VCaP (cell line): ENCODE measurements around the gene RNF144A.
A peak's percentile ranks its signal among the peaks of the same experiment; 100 is the strongest.

Experiments used
- H3K27ac ChIP-seq: fragments of 450-650 bp; 2 replicates; pipeline ENCODE4 v1.5.1; 2017
- TF ChIP-seq, protein P1 (sequence below): fragments of 450-650 bp; conservative IDR thresholded peaks from 2 replicates; pipeline ENCODE4 v1.5.1; 2017; ENCODE audit warnings: mild to moderate bottlenecking, moderate library complexity

The RNF144A gene

DNA sequence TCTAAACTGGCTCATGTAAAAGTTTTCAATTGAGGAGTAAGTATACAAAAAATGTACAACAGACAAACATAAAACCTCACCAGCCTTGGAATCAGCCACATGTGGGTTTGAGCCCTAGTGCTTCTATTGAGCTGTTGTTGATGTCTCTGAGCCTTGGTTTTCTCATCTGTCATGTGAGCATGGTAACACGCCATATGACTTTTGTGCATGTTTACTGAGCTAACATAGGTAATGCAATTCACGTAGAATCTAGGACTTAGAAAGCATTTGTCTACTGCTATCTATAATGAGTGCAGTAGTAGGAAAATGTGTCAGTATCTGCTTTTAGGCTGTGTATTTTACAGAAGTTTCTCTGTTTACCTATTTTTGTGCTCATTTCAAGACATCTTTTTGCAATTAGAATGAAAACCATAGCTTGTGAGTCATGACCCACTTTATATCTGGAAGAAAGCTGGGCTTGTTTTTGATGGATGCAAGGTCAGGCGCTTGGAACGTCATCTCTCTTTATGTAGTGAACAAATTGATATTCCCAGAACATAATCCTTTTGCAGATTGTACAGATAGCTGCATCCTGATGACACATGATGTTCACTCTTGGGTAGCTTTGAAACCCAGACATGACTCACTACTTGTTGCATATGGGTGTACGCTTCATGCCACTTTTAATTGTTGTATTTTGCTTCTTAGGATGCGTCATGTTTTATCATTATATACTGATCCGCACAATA, 94.3 kb downstream of the RNF144A start:
- TF ChIP-seq, protein P1, sequence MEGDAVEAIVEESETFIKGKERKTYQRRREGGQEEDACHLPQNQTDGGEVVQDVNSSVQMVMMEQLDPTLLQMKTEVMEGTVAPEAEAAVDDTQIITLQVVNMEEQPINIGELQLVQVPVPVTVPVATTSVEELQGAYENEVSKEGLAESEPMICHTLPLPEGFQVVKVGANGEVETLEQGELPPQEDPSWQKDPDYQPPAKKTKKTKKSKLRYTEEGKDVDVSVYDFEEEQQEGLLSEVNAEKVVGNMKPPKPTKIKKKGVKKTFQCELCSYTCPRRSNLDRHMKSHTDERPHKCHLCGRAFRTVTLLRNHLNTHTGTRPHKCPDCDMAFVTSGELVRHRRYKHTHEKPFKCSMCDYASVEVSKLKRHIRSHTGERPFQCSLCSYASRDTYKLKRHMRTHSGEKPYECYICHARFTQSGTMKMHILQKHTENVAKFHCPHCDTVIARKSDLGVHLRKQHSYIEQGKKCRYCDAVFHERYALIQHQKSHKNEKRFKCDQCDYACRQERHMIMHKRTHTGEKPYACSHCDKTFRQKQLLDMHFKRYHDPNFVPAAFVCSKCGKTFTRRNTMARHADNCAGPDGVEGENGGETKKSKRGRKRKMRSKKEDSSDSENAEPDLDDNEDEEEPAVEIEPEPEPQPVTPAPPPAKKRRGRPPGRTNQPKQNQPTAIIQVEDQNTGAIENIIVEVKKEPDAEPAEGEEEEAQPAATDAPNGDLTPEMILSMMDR, result no peak
- H3K27ac ChIP-seq, result peak overlapping the region; percentile 68

DNA sequence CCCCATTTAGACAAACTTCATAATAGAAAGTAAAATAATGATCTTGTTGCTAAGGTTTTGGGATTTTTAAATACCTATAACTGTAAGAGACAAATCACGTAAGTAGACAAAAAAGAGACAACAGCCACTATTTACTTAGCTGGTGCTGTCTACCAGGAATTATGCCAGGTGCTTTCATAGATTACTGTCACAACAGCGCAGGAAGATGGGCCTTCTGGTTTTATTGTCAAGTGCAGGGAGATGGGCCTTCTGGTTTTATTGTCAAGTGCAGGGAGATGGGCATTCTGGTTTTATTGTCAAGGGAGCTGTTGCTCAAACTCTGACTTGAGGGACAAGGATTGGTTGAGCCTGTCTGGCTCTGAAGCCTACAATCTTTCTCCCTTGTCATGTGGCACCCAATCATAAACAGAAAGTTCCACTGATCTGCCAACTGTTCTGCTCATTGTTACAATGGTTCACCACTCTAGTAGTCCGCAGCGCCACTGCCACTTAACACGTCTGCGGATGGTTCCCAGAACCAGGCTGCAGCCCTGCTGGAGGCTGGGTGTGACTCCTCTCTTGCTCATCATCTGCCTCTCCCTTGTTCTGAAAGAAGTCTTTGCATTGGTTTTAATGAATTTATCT, 95.0 kb downstream of the RNF144A start:
- TF ChIP-seq, protein P1, result no peak
- peak overlapping the region; percentile 68 for H3K27ac ChIP-seq

DNA sequence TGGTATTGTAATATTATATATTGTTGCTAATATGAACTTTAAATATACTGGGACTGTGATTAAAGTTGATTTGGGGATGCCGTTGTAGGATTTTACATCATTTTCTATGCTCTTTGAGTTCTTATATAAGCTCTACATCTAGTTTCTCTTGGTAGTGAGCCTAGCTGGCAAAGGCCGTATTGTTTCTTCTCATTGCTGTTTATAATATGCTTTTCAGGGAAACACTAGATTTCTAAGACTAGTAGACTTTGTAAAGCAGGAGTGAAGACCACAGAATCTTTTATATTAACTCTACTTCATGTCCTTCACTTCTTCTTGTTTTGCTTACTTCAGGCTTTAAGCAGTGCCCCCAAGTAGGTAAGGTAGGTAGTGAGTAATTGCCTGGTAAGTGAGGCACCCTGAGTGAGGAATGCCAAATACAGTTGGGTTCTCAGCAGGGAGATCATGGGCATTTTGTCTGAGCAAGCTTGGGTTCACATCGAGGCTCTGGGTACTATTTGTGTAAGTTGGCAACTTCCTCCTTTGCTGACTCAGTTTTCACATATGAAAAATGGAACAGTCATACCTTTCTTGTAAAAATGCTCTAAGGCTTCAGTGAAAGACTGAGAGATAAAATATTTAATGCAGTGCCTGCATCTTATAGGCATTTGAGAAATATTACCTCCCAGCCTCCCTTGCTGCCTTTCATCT, 96.4 kb downstream of the RNF144A start:
- TF ChIP-seq, protein P1, result no peak
- H3K27ac ChIP-seq, result peak overlapping the region; percentile 68

DNA sequence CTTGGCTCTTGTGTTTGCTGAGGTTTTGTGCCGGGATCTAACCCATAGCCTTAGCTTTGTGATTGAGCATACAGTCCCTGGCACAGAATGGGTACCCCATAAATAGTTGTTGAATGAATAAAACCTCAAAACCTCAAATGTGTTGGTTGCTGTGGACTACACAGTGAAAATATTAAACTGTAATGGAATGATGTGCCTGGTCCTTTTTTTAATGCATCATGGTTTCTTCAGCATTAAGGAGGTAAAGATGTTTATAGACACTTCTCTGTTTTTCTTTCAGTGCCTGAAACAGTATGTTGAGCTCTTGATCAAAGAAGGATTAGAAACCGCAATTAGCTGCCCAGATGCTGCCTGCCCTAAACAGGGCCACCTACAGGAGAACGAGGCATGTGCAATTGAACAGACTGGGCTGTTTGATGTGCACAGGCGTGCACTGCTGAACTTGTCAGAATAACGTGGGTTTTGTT, 97.0 kb downstream of the RNF144A start:
- TF ChIP-seq, protein P1, result no peak
- H3K27ac ChIP-seq, result no peak overlapping the region

DNA sequence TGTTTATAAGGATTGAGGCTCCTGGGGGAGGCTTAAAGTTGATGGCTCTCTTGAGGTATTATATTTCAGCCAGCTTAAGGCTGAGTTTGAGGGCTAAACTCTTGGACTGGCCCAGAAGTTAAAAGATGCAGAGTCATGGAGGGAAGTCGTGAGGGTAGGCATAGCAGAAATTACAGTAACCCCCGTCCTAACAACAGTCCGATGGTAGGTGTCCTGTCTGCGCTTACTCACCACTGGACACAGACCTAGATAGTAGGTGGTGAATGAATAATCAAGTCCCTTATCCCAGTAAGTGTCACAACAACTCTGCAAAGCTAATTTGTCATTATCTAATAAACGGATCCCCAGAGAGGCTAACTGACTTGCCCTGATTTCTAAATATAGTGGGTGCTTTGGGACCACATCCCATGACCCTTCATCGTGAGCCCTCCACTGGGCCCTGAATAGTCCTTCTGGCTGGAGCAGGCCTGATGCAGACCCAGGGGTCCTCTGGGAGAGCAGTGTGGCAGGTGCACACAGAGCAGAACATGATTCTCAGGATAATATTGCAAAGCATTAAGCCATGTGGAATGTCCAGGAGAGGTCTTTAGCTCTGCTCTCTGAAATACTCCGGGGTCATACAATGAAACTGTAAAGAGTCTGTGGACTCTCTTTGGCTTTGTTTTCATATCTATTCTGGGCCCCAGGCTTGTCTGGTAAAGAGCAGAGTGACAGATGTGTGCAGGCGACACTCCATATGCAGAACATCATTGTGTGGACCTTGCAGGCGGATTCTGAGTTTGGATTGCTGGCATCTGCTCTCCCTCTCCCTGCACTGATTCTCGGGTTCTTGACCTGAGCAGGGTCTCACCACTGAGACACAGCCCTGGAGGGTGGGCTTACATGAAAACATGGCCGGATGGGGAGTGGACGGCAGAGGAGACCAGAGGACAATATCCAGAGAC, 98.1 kb downstream of the RNF144A start:
- no peak overlapping the region for H3K27ac ChIP-seq
- TF ChIP-seq, protein P1, result no peak

DNA sequence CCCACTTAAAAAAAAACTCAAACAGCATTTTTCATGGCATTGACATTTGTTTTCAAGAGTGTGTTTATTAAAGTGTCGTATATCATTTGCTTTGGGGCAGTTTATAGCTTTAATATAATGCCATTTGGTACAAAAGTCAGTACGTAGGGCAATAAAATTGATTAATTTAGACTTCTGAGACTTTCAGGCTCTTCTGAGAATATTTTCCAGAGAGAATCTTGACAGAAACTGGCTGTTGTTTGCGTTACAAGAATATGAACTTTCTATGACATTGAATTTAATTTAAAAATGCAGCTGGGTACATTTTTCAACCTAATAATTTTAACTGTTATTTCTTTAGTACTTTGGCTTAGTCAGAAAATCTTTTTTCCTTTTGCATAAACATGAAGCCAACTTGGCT, 98.9 kb downstream of the RNF144A start:
- no peak overlapping the region for H3K27ac ChIP-seq
- TF ChIP-seq, protein P1, result no peak
